Prostate gland (tissue), 2 donors: ENCODE data around the gene NOTCH4. TPM values are rescaled to one million over a fixed set of nuclear protein-coding genes. Genes with fewer than 3 reads are reported as not detected.

Source experiments
- DNase-seq: peaks from one replicate; pipeline ENCODE4 v3.0.0-alpha.2; 2019; ENCODE audit warnings: low spot score
- H3K27ac ChIP-seq, 2 donors: fragments of 200-600 bp; sonication (generic); 2 replicates each; pipeline ENCODE4 v1.5.1; 2017 to 2019
- H3K27me3 ChIP-seq: fragments of 200-600 bp; sonication (generic); replicated peaks from 2 replicates; pipeline ENCODE4 v1.5.1; 2019; ENCODE audit not compliant: insufficient read depth
- H3K36me3 ChIP-seq, 2 donors: fragments of 200-600 bp; sonication (generic); 1 replicate in 1 of 2; 2 replicates in 1 of 2; pipeline versions ENCODE4 v1.5.1 to v1.8.1; 2017 to 2019
- H3K4me1 ChIP-seq: fragments of 200-600 bp; sonication (generic); replicated peaks from 2 replicates; pipeline ENCODE4 v1.5.1; 2019
- H3K4me3 ChIP-seq, 2 donors: fragments of 200-600 bp; sonication (generic); 2 replicates each; pipeline ENCODE4 v1.5.1; 2017 to 2019
- H3K9me3 ChIP-seq: fragments of 200-600 bp; sonication (generic); 2 replicates; pipeline ENCODE4 v1.5.1; 2017
- CTCF ChIP-seq, 4 experiments: fragments of 200-600 bp in 2 of 4; fragments of 450-650 bp in 2 of 4; sonication (generic) in 2 of 4; IDR thresholded peaks; 1 replicate in 3 of 4; 2 replicates in 1 of 4; pipeline ENCODE4 v1.5.1; 2016 to 2019; ENCODE audit warnings: antibody characterized with exemption in 4 of 4, mild to moderate bottlenecking in 2 of 4, moderate library complexity in 2 of 4
- POLR2A ChIP-seq: fragments of 450-650 bp; IDR thresholded peaks from one replicate; pipeline ENCODE4 v1.6.1; 2016; ENCODE audit warnings: antibody characterized with exemption, mild to moderate bottlenecking
- POLR2AphosphoS5 ChIP-seq: sonication (generic); formaldehyde crosslinking; IDR thresholded peaks from one replicate; pipeline ENCODE4 v1.6.1; 2017; ENCODE audit warnings: antibody characterized with exemption
- WGBS: methylation state at CpG from one replicate; pipeline ENCODE4 v1.1.5; 2018; 5-methylcytosine and 5-hydroxymethylcytosine counted together
- intact Hi-C: fragments of 100-400 bp; cut with DNase I; formaldehyde crosslinking; loops from one replicate; pipeline ENCODE4 v1.14.2; 2022
- total RNA-seq, 2 donors: library from RNA; depleted of rRNA; stranded (reverse); fragments of >200 nt; gene quantifications; one replicate each; pipeline ENCODE4 v1.1.0, GENCODE V29; 2016

NOTCH4 gene
- total RNA-seq, 2 donors from 2014 or later: 14.6 to 18.2 TPM

DNA sequence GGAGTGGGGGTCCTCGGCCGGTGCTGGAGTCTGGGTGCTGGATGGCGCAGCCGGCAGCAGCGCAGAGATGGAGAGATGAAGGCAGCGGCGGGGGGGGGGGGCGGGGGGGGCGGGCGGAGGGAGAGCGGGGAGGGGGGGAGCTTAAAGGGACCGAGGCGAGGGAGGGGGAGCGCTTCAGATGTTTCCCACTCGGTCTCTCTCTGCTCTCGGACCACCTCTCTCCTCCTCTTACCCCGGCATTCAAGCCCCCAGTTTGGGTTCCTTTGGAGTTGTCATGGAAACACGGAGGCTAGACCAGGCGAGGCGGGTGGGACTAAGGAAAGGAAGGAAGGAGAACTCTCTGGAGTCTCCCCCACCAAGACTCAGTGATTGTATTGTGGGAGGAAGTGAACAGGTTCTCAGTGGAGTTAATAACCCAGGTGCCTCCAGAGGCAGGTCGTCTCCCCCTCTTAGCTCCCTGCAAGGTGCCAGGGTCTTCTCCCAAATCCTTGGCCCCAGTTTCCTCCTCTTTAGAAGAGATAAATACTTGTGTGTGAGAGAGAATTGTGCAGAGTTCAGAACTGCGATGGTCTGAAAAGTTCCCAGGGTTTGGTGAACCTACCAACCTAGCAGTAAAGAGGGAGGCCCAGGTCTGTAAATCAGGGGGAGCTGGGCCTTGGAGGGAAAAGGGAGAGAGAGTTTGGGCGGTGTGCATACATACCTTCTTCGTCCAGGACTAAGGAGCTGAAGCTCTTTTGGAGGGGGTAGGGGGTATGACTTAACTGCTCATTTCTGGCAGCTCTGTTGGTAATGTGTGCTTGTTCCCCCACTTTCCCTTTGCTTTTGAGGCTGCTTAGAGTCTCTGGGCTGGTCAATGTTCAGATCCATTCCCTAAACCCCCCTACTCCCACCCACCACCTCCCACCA is 71.8 kb downstream of the NOTCH4 start, which contains the start of gene PRRT1:
Gene PRRT1, minus strand, starts transcription at position 77 of the 906 bp plus-strand sequence. CDS start 112 bp downstream, outside the sequence.
- H3K27me3 ChIP-seq: no peaks in the 10 kb centered on the region
- no peaks in the 10 kb centered on the region for H3K9me3 ChIP-seq
- peak within 1 kb of the TSS; percentile 88 to 89 for H3K27ac ChIP-seq
- no peak for DNase-seq
- H3K4me1 ChIP-seq: peaks cover 14% of the 10 kb centered on the region
- peak within 1 kb of the TSS; percentile 53 to 61 for H3K4me3 ChIP-seq
- intact Hi-C loops: loop anchor here (2.0 to 10.0 kb wide), 3 partner anchors 21 to 247 kb away; partner anchors contain the start of genes FKBPL and ZBTB12
- no peaks in the 10 kb centered on the region for H3K36me3 ChIP-seq
- TF ChIP-seq CTCF (IDR thresholded peaks at IDR 0.05): no peak
- no peak for TF ChIP-seq POLR2AphosphoS5
- no peak for TF ChIP-seq POLR2A
- 11% methylated on average over 23 of the region's 24 CpGs for whole genome bisulfite sequencing

DNA sequence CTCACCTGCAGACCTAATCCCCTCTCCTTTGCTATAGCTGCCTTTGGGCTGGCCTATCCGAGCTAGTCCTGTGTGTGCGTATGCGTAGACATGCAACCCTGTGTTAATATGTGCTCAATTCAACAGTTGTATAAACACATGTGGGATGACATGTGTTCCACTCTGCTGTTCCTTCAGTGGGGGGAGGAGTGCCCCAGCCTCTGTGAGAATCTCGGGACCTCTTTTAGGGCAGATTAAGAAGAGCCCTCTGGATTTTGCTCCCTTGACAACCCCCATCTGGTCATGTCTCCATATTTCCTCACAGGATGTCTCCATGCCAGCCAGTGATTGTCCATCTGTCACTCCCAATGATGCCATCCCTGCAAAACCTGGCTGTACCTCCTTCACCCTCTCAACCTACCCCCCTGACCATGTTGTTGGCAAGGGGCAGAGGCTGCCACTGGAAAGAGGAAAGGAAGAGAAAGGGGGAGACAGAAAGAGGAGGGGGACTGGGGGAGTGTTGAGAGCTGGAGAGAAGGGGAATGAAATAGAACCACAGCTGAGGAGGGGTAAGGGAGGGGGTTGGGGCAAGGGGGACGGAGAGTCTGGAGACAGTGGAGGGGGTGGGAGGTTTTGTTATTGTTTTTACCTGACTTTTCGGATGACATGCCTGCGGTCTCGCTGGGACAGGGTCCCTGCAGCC is 72.5 kb downstream of the NOTCH4 start:
- H3K4me1 ChIP-seq: peaks cover 14% of the 10 kb centered on the region
- WGBS: 25% methylated on average over 8 of the region's 8 CpGs
- no peaks in the 10 kb centered on the region for H3K36me3 ChIP-seq
- intact Hi-C loops: loop anchor here (2.0 to 10.0 kb wide), 3 partner anchors 21 to 247 kb away; partner anchors contain the start of genes FKBPL and ZBTB12
- peak overlapping the region; percentile 88 to 89 for H3K27ac ChIP-seq
- DNase-seq: no peak
- H3K27me3 ChIP-seq: no peaks in the 10 kb centered on the region
- H3K9me3 ChIP-seq: no peaks in the 10 kb centered on the region
- no peak for TF ChIP-seq POLR2A
- no peak for TF ChIP-seq POLR2AphosphoS5
- TF ChIP-seq CTCF (IDR thresholded peaks at IDR 0.05): no peak
- peak overlapping the region; percentile 20 to 27 for H3K4me3 ChIP-seq

DNA sequence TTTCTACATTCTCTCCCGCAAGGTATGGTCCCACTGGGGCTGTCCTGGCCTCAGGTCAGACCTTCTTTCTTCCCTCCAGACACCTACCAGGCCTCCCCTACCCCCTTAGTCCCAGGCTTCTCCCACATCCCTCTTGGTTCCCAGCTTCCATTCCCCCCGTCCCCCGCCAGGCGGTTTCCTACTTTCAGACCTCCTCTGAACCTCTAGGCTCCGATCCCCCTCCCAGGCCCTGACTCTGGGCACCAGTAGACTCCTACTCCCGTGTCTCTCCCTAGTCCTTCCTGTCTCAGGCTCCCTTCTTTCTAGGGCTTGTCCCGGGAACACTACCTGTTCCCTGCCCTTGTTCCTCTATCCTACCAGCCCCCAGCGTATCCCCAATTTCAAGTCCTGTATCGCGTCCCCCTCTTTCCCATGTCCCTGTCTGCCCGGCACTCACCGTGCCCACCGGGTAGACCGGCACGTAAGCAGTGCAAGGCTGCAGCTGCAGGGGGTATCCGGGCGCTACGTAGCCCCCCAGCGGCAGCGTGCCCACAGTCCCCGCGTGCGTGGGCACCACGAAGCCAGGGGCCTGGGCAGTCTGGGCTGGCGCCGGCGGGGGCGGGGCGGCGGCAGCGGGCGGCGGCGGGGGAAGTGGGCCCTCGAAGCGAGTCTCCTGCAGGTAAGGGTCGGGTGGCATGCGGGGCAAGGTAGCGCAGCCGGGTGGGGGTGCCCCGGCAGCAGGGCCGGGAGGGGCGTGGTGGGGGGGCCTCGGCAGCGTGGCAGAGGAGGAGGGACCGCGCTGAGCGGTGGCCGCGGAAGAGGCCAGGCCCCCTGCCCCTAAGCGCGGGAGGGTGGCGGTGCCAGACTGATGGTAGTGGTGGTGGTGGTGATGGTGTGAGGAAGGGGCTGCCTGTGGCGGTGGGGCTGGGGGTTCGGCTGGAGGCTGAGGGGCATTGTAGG is 73.7 kb downstream of the NOTCH4 start:
- Histone ChIP-seq H3K9me3 (no peaks in the 10 kb centered on the region), H3K4me3 (peak overlapping the region in 1 of 2 donors; percentile 8), H3K27ac (no peak overlapping the region), H3K4me1 (peaks cover 9% of the 10 kb centered on the region), H3K36me3 (no peaks in the 10 kb centered on the region), H3K27me3 (no peaks in the 10 kb centered on the region)
- intact Hi-C loops: loop anchor here (2.0 to 10.0 kb wide), 3 partner anchors 19 to 245 kb away; partner anchors contain the start of genes FKBPL and ZBTB12
- TF ChIP-seq POLR2A: no peak
- no peak for TF ChIP-seq POLR2AphosphoS5
- no peak for TF ChIP-seq CTCF (IDR thresholded peaks at IDR 0.05)
- DNase-seq: no peak
- 54% methylated on average over 44 of the region's 55 CpGs for WGBS

DNA sequence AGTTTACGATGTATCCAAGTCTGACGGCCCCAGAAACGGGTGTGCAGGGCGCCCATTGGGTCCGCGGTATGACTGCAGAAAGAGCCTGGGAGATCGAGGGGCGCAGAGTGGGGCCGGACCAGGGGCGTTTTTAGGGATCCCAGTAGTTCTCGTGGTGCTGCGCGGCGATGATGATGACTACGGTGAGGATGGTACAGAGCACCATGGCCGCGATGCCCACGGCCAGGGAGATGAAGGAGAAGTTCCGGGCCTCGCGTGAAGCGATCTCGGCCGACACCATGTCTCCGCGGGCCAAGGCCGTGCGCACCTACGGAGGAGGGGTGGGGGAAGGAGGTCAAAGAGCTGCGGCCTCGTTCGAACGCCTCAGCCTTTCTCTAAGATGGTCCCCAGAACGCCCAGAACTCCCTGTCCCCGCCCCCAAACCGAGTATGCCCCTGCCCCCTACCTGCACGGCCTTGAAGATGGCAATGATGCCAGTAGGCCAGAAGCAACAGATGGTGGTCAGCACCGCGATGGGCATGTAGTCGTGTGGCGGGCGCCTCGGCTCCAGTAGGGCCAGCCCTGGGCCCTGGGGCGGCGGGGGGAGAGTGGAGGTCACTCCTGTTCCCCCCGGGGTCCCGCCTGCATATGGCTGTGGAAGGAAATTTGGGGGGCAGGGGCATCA is 74.6 kb downstream of the NOTCH4 start:
- WGBS: 64% methylated on average over 47 of the region's 47 CpGs
- no peak for DNase-seq
- no peak for TF ChIP-seq POLR2A
- H3K9me3 ChIP-seq: no peaks in the 10 kb centered on the region
- no peaks in the 10 kb centered on the region for H3K36me3 ChIP-seq
- H3K27ac ChIP-seq: no peak overlapping the region
- peaks cover 5% of the 10 kb centered on the region for H3K4me1 ChIP-seq
- intact Hi-C loops: no loop called here
- H3K27me3 ChIP-seq: no peaks in the 10 kb centered on the region
- H3K4me3 ChIP-seq: peak overlapping the region in 1 of 2 donors; percentile 7
